GM20000 (cell line): ENCODE data around the gene RBPJL.

Experiments used
- DNase-seq: peaks from one replicate; pipeline ENCODE4 v3.0.0; 2012; ENCODE audit warnings: low spot score
- CTCF ChIP-seq: IDR thresholded peaks from 2 replicates; pipeline ENCODE4 v1.5.1; 2012; ENCODE audit warnings: mild to moderate bottlenecking, control low read depth; ENCODE audit errors: extremely low read depth, missing control alignments

The RBPJL gene

DNA sequence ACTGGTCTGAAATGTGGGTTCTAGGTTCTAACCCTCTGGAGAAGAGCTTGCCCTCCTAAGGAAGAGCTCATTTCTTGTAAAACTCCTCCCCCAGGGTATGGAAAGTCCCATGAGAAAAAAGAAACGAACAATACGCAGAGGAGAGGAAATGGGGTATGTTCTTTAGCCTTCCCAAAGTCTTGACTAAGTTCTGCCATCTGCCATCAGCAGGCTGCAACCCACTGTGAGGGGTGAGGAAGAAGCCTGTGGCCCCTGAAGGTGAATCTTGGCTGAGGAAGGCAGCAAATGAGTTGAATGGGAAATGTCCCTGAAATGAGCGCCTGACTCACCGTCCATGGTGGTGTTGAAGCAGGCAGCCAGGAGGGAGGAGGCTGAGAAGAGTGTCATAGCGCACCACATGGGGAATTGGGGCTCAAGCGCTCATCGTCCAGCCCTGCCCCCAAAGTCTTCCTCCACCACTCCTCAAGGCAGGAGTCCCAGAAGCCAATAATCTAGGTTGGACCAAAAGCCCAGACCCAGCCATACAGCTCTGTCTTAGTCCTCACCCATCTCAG lies 11.8 kb downstream of the RBPJL start:
- no peak for DNase-seq

GRCh38 chr20:45318948-45319347 lies 12.3 kb downstream of the RBPJL start:
- no peak for TF ChIP-seq CTCF
- DNase-seq, result no peak

More for the DNA sequence above, 11.8 kb downstream of the RBPJL start:
- no peak for TF ChIP-seq CTCF

DNA sequence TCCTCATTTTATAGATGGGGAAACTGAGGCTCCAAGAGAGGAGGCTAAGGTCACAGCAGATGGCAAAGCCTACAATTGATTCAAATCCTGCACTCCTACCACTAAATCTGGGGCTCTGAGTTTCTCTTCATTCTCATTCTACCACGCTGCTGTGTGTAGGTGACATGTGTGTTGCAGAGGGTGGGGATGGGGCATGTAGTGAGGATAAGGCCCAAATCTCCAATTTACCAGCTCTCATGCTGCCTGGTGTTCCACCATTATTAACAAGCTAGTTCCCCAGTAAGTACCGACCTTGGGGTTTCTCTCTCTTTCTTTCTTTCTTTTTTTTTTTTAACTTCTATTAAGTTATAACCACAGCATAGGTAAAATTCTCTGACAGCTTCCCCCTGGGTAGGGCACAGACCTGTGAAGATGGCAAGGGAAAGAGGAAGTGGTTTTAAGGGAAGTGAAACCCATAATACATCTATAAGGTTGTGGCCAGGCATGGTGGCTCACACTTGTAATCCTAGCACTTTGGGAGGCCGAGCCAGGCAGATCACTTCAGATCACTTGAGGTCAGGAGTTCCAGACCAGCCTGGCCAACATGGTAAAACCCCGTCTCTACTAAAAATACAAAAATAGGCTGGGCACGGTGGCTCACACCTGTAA lies 14.4 kb downstream of the RBPJL start:
- DNase-seq, result no peak

DNA sequence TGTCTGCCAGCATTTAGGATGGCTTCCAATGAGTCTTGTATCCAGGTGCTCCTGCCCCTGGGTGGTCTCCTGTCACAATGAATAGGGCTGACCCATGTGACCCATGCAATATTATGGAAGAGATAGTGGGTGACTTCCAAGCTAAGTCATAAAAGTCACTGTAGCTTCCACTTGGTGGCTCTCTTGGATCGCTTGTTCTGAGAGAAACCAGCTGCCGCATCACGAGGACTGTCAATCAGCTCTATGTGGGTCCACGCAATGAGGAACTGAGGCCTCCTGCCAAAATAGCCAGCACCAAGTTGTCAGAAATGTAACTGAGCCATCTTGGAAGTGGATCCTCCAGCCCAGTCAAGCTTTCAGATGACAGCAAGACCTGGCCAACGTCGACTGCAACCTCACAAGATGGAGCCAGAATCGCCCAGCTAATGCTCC lies 16.3 kb downstream of the RBPJL start:
- peak; percentile 56 for DNase-seq
- no peak for TF ChIP-seq CTCF

More for the DNA sequence above, 14.4 kb downstream of the RBPJL start:
- no peak for TF ChIP-seq CTCF

DNA sequence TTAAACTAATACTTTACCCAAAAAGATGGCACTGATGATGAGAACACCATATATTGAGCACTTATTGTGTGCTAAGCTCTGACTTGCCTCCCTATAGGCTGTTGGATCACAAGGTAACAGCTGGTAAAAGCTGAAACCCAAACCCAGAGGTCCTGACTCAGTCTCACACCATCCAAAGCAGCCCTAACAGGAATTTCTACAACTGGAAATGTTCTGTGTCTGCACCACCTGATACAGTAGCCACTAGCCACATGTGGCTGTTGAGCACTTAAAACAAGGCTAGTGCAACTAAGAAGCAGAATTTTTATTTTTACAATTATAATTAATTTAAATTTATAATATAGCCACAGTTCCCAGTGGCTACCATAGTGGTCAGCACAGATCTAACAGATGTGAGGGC lies 17.1 kb downstream of the RBPJL start:
- DNase-seq, result no peak
- TF ChIP-seq CTCF, result no peak

- no peak for DNase-seq
- no peak for TF ChIP-seq CTCF
These were observed 18.7 kb downstream of the RBPJL start for GRCh38 chr20:45325371-45325770.

GRCh38 chr20:45328451-45328850 lies 21.8 kb downstream of the RBPJL start:
- DNase-seq, result no peak
- TF ChIP-seq CTCF, result no peak
